GM21423 (cell line): ENCODE data around the gene NAT10.
"Not testable (repeated sequence)": the region's sequence is repeated elsewhere in the genome, so short reads cannot be mapped to it uniquely, and the experiment has no call there.

Experiments
- ATAC-seq: cut with Tn5 transposase; IDR thresholded peaks from one replicate; pipeline ENCODE4 v1.9.1; 2021; ENCODE audit warnings: mild to moderate bottlenecking, moderate library complexity; ENCODE audit not compliant: unreplicated experiment

The NAT10 gene

GRCh38 chr11:34166806-34167740 lies 61.6 kb downstream of the NAT10 start:
- ATAC-seq, result no peak

- no peak for ATAC-seq
Observed at GRCh38 chr11:34167961-34168360, 62.5 kb downstream of the NAT10 start.

GRCh38 chr11:34168642-34169420 lies 63.4 kb downstream of the NAT10 start:
- no peak for ATAC-seq

- no peak for ATAC-seq
Observed at GRCh38 chr11:34169686-34170085, 64.3 kb downstream of the NAT10 start.

- ATAC-seq, result no peak
Observed at GRCh38 chr11:34173050-34173449, 67.6 kb downstream of the NAT10 start.

- ATAC-seq, result peak; percentile 75
Observed at GRCh38 chr11:34174412-34175041, 69.1 kb downstream of the NAT10 start.

- ATAC-seq, result no peak
Observed at GRCh38 chr11:34175284-34176019, 70.0 kb downstream of the NAT10 start.

- ATAC-seq, result no peak
Observed at GRCh38 chr11:34176751-34177209, 71.4 kb downstream of the NAT10 start.

- ATAC-seq, result no peak
Observed at GRCh38 chr11:34178209-34178821, 72.9 kb downstream of the NAT10 start.

GRCh38 chr11:34179026-34179675 lies 73.7 kb downstream of the NAT10 start:
- no peak for ATAC-seq

GRCh38 chr11:34180040-34180813 lies 74.8 kb downstream of the NAT10 start:
- no peak for ATAC-seq

GRCh38 chr11:34180814-34181165 lies 75.4 kb downstream of the NAT10 start:
- not testable (repeated sequence) for ATAC-seq

GRCh38 chr11:34181251-34181650 lies 75.8 kb downstream of the NAT10 start:
- ATAC-seq, result no peak

- no peak for ATAC-seq
Observed at GRCh38 chr11:34181856-34182405, 76.5 kb downstream of the NAT10 start.

GRCh38 chr11:34182425-34182824 lies 77.0 kb downstream of the NAT10 start:
- ATAC-seq, result no peak

GRCh38 chr11:34182921-34183685 lies 77.7 kb downstream of the NAT10 start:
- no peak for ATAC-seq

GRCh38 chr11:34183848-34184391 lies 78.5 kb downstream of the NAT10 start:
- ATAC-seq, result no peak
